Uterus (tissue), 2 donors: Measurements from ENCODE around the gene MRPL33.

Experiments
- CTCF ChIP-seq, 4 experiments: fragments of 200-600 bp in 2 of 4; fragments of 450-650 bp in 2 of 4; sonication (generic) in 2 of 4; IDR thresholded peaks; one replicate each; pipeline ENCODE4 v1.5.1; 2016 to 2019; ENCODE audit warnings: antibody characterized with exemption in 4 of 4, mild to moderate bottlenecking in 2 of 4, moderate library complexity in 1 of 4
- POLR2A ChIP-seq, 2 donors: fragments of 450-650 bp; IDR thresholded peaks; one replicate each; pipeline ENCODE4 v1.6.1; 2016; ENCODE audit warnings: antibody characterized with exemption in 2 of 2, mild to moderate bottlenecking in 1 of 2, moderate library complexity in 1 of 2

DNA sequence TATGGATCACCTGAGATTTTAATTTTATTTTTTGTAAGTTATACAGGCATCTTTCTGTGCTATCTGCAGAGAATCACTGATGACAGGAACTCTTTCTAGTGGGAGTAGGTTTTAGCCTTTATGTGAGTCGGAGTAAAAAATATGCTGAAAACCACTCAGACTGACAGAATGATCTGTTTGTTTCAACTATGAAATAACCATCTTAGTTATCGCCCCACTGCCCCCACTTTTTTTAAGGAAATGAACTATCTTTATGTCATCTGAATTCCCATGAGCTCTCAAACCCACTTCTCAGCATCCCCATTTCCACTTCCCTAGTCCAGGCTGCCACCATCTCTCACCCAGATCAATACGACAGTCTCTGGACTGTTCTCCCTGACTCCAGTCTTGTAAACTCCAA lies 38.9 kb downstream of the MRPL33 start:
- TF ChIP-seq CTCF (IDR thresholded peaks at IDR 0.05) (no peak), POLR2A (IDR thresholded peaks at IDR 0.05) (no peak)
